HEK293 (cell line): Measurements from ENCODE around the gene FAM89B.

Source experiments
- CTCF ChIA-PET: fragments of 350-600 bp; formaldehyde crosslinking; extraction: SDS; loops from one replicate; lab custom pipeline; 2021; ENCODE audit warnings: antibody characterized with exemption; lab: Yijun Ruan, JAX
- POLR2A ChIA-PET: fragments of 300-600 bp; formaldehyde crosslinking; extraction: SDS; loops from one replicate; lab custom pipeline; 2020; ENCODE audit warnings: antibody characterized with exemption, inconsistent platforms; lab: Yijun Ruan, JAX
- H3K27ac ChIP-seq: fragments of 200-500 bp; sonication (Bioruptor generic); 2 replicates; pipeline ENCODE4 v1.5.1; 2014; ENCODE audit warnings: low read depth, low read length, control low read depth, inconsistent platforms; ENCODE audit errors: extremely low read depth
- H3K36me3 ChIP-seq, 2 experiments: fragments of 200-500 bp in 1 of 2; sonication (Bioruptor generic) in 1 of 2; 1 replicate in 1 of 2; 2 replicates in 1 of 2; pipeline ENCODE4 v1.5.1; 2014 to 2017; ENCODE audit warnings: inconsistent platforms in 2 of 2, low read length in 2 of 2; ENCODE audit not compliant: control insufficient read depth in 2 of 2, insufficient read depth in 1 of 2
- H3K4me1 ChIP-seq: fragments of 200-500 bp; sonication (Bioruptor generic); 2 replicates; pipeline ENCODE4 v1.5.1; 2014; ENCODE audit warnings: mild to moderate bottlenecking, low read length, inconsistent platforms; ENCODE audit not compliant: control insufficient read depth, insufficient read depth
- H3K4me3 ChIP-seq: 2 replicates; pipeline ENCODE4 v1.5.1; 2011; ENCODE audit warnings: low read depth, mild to moderate bottlenecking, control low read depth, low read length, moderate library complexity
- H3K9me3 ChIP-seq: fragments of 200-500 bp; sonication (Bioruptor generic); 2 replicates; pipeline ENCODE4 v1.5.1; 2014; ENCODE audit warnings: low read depth, low read length, inconsistent platforms; ENCODE audit not compliant: control insufficient read depth, insufficient read depth
- KLF10 ChIP-seq: fragments of 450-650 bp; IDR thresholded peaks from 2 replicates; pipeline ENCODE4 v1.5.1; 2018; ENCODE audit warnings: missing biosample characterization, mild to moderate bottlenecking, missing genetic modification characterization
- TRIM28 ChIP-seq: IDR thresholded peaks from 2 replicates; pipeline ENCODE4 v1.6.1; 2011; ENCODE audit warnings: low read length, control low read depth, borderline replicate concordance
- ZBTB1 ChIP-seq: fragments of 450-650 bp; formaldehyde crosslinking; IDR thresholded peaks from 2 replicates; pipeline ENCODE4 v1.5.1; 2016; ENCODE audit warnings: missing biosample characterization, missing genetic modification characterization
- ZBTB10 ChIP-seq: fragments of 450-650 bp; formaldehyde crosslinking; IDR thresholded peaks from 2 replicates; pipeline ENCODE4 v1.5.1; 2016; ENCODE audit warnings: missing biosample characterization, missing genetic modification characterization
- ZBTB17 ChIP-seq: fragments of 450-650 bp; formaldehyde crosslinking; IDR thresholded peaks from 2 replicates; pipeline ENCODE4 v1.5.1; 2016; ENCODE audit warnings: missing biosample characterization, missing genetic modification characterization
- ZBTB26 ChIP-seq: fragments of 450-650 bp; formaldehyde crosslinking; optimal IDR thresholded peaks from 2 replicates; pipeline ENCODE3; 2016; ENCODE audit warnings: missing biosample characterization, mild to moderate bottlenecking, missing genetic modification characterization
- ZFP37 ChIP-seq: fragments of 450-650 bp; formaldehyde crosslinking; IDR thresholded peaks from 2 replicates; pipeline ENCODE4 v1.5.1; 2016; ENCODE audit warnings: missing biosample characterization, missing genetic modification characterization
- ZNF157 ChIP-seq: fragments of 450-650 bp; formaldehyde crosslinking; IDR thresholded peaks from 2 replicates; pipeline ENCODE4 v1.5.1; 2016; ENCODE audit warnings: missing biosample characterization, missing genetic modification characterization
- ZNF18 ChIP-seq: fragments of 450-650 bp; formaldehyde crosslinking; IDR thresholded peaks from 2 replicates; pipeline ENCODE4 v1.5.1; 2016; ENCODE audit warnings: missing biosample characterization, missing genetic modification characterization
- ZNF221 ChIP-seq: fragments of 450-650 bp; formaldehyde crosslinking; IDR thresholded peaks from 2 replicates; pipeline ENCODE4 v1.5.1; 2017; ENCODE audit warnings: missing biosample characterization, missing genetic modification characterization, borderline replicate concordance
- ZNF223 ChIP-seq: fragments of 450-650 bp; formaldehyde crosslinking; IDR thresholded peaks from 2 replicates; pipeline ENCODE4 v1.5.1; 2016; ENCODE audit warnings: missing biosample characterization, missing genetic modification characterization
- ZNF292 ChIP-seq: fragments of 450-650 bp; formaldehyde crosslinking; IDR thresholded peaks from 2 replicates; pipeline ENCODE4 v1.5.1; 2016; ENCODE audit warnings: low read depth, missing biosample characterization, missing genetic modification characterization, borderline replicate concordance
- ZNF335 ChIP-seq: fragments of 450-650 bp; formaldehyde crosslinking; conservative IDR thresholded peaks from 2 replicates; pipeline ENCODE4 v1.5.1; 2016; ENCODE audit warnings: missing biosample characterization, missing genetic modification characterization
- ZNF354C ChIP-seq: fragments of 450-650 bp; formaldehyde crosslinking; IDR thresholded peaks from 2 replicates; pipeline ENCODE4 v1.5.1; 2016; ENCODE audit warnings: missing biosample characterization, missing genetic modification characterization, low read depth, borderline replicate concordance
- ZNF37A ChIP-seq: fragments of 450-650 bp; IDR thresholded peaks from 2 replicates; pipeline ENCODE4 v1.5.1; 2018; ENCODE audit warnings: missing biosample characterization, missing genetic modification characterization
- ZNF416 ChIP-seq: fragments of 450-650 bp; formaldehyde crosslinking; IDR thresholded peaks from 2 replicates; pipeline ENCODE4 v1.5.1; 2016; ENCODE audit warnings: missing biosample characterization, missing genetic modification characterization
- ZNF488 ChIP-seq: fragments of 450-650 bp; formaldehyde crosslinking; IDR thresholded peaks from 2 replicates; pipeline ENCODE4 v1.5.1; 2016; ENCODE audit warnings: missing biosample characterization, missing genetic modification characterization
- ZNF521 ChIP-seq: fragments of 450-650 bp; formaldehyde crosslinking; IDR thresholded peaks from 2 replicates; pipeline ENCODE4 v1.5.1; 2017; ENCODE audit warnings: missing biosample characterization, mild to moderate bottlenecking, missing genetic modification characterization
- ZNF701 ChIP-seq: fragments of 450-650 bp; formaldehyde crosslinking; IDR thresholded peaks from 2 replicates; pipeline ENCODE4 v1.5.1; 2016; ENCODE audit warnings: missing biosample characterization, missing genetic modification characterization
- ZNF791 ChIP-seq: fragments of 450-650 bp; formaldehyde crosslinking; IDR thresholded peaks from 2 replicates; pipeline ENCODE4 v1.5.1; 2016; ENCODE audit warnings: missing biosample characterization, missing genetic modification characterization
- ZNF792 ChIP-seq: fragments of 450-650 bp; formaldehyde crosslinking; IDR thresholded peaks from 2 replicates; pipeline ENCODE4 v1.5.1; 2016; ENCODE audit warnings: missing biosample characterization, missing genetic modification characterization
- ZSCAN16 ChIP-seq: fragments of 450-650 bp; formaldehyde crosslinking; IDR thresholded peaks from 2 replicates; pipeline ENCODE4 v1.5.1; 2016; ENCODE audit warnings: missing biosample characterization, missing genetic modification characterization

The FAM89B gene

GRCh38 chr11:65577756-65578109, 5.4 kb downstream of the FAM89B start:
- TF ChIP-seq ZNF223 (tag by site-specific recombination): peak; percentile 55; the same call in 1 of the 2 replicates
- TF ChIP-seq ZBTB17 (tag by site-specific recombination): no peak
- Histone ChIP-seq H3K9me3 (no peaks in the 10 kb centered on the region), H3K27ac (no peak overlapping the region), H3K36me3 (peaks cover 0 to 14% of the 10 kb centered on the region in 2 experiments; a peak in 1 of 3 replicates), H3K4me1 (peaks cover 9% of the 10 kb centered on the region; the same call in 1 of the 2 replicates), H3K4me3 (no peak overlapping the region)
- CTCF ChIA-PET: interaction anchor here (3.4 to 3.5 kb wide), 2 partner anchors 11 to 16 kb away, joined by 15 to 28 read pairs; no protein-coding TSS in a partner anchor
- POLR2A ChIA-PET: interaction anchor here (0.9 to 1.3 kb wide), 2 partner anchors 9 to 17 kb away, joined by 3 read pairs; no protein-coding TSS in a partner anchor

GRCh38 chr11:65578134-65578533, 5.8 kb downstream of the FAM89B start:
- no peaks in the 10 kb centered on the region for H3K9me3 ChIP-seq
- H3K4me3 ChIP-seq: no peak overlapping the region
- peaks cover 9% of the 10 kb centered on the region; the same call in 1 of the 2 replicates for H3K4me1 ChIP-seq
- TF ChIP-seq ZNF37A (tag by site-specific recombination) (no peak), ZNF521 (tag by site-specific recombination) (no peak), ZNF292 (no peak), ZNF488 (tag by site-specific recombination) (no peak), ZNF701 (tag by site-specific recombination) (no peak), ZNF335 (tag by site-specific recombination) (no peak), ZBTB26 (no peak), ZNF221 (no peak), ZBTB1 (tag by site-specific recombination) (no peak), ZNF18 (no peak), ZNF157 (tag by site-specific recombination) (no peak), ZSCAN16 (tag by site-specific recombination) (no peak), TRIM28 (no peak), ZNF416 (tag by site-specific recombination) (no peak), ZBTB10 (tag by site-specific recombination) (no peak), KLF10 (tag by site-specific recombination) (no peak), ZFP37 (no peak), ZNF791 (tag by site-specific recombination) (no peak), ZNF792 (tag by site-specific recombination) (no peak), ZNF354C (no peak)
- ChIA-PET CTCF (interaction anchor here (3.4 to 3.5 kb wide), 2 partner anchors 10 to 16 kb away, joined by 15 to 28 read pairs; no protein-coding TSS in a partner anchor), POLR2A (interaction anchor here (1.3 kb wide), 1 partner anchor 9 kb away, joined by 3 read pairs; no protein-coding TSS in a partner anchor)
- H3K27ac ChIP-seq: no peak overlapping the region
- H3K36me3 ChIP-seq: peaks cover 0 to 14% of the 10 kb centered on the region in 2 experiments; a peak in 1 of 3 replicates
